Measurements from ENCODE around the gene TCF25. TPM values are rescaled to one million over a fixed set of nuclear protein-coding genes. Genes with fewer than 3 reads are reported as not detected.
"Not testable (repeated sequence)": the region's sequence is repeated elsewhere in the genome, so short reads cannot be mapped to it uniquely, and the experiment has no call there.

Gene TCF25
- total and polyA plus RNA-seq, 2 experiments from 2014 or later = 95.4 to 143 TPM

GRCh38 chr16:89831810-89832328 lies 41.5 kb upstream of the TCF25 start (continued):
- TF ChIP-seq ZNF462 (CRISPR knock-in tag; IDR thresholded peaks at IDR 0.05) = no peak
- TF ChIP-seq POLR2AphosphoS5 (IDR thresholded peaks at IDR 0.05; ENCODE audit: low read depth) = no peak
- TF ChIP-seq JUNB (IDR thresholded peaks at IDR 0.05; ENCODE audit: unreplicated experiment) = no peak

DNA sequence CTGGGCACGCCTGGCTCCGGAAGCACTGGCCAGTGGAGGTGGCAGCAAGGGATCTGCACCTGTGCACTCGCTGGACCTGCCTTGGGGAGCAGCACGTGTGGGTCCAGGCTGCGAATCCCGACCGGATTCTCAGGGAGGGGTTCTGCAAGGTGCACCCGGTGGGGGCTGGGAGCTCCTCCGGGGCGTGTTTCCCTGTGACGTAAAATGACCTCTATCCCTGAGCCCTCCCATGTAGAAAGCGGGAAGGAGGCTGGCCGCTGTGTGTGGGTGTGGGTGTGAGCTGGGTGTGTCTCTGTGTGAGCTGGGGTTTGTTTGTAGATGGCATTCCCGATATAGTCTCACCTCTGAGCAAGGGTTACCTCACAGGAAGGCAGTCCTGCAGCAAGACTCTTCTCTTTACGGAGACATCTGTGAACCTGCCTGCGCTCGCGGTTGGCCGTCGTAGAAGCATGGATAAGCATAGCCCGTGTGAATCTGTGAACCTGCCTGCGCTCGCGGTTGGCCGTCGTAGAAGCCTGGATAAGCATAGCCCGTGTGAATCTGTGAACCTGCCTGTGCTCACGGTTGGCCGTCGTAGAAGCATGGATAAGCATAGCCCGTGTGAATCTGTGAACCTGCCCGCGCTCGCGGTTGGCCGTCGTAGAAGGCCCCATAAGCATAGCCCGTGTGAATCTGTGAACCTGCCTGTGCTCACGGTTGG lies 39.6 kb upstream of the TCF25 start:
- H3K27me3 Mint-ChIP-seq (ENCODE audit: insufficient read depth, low read depth, poor library complexity); H4K20me1 ChIP-seq (replicated peaks; ENCODE audit: insufficient read depth); ATAC-seq; H3K79me2 ChIP-seq (replicated peaks; ENCODE audit: insufficient read depth); H3K9me3 Mint-ChIP-seq; H3K27ac Mint-ChIP-seq; H3K4me1 ChIP-seq (ENCODE audit: insufficient read depth); H2AFZ ChIP-seq; H3F3A ChIP-seq (replicated peaks; ENCODE audit: low read depth); H3K4me2 ChIP-seq; H3K9me2 ChIP-seq (ENCODE audit: insufficient read depth); H3K4me3 Mint-ChIP-seq; DNase-seq (ENCODE audit: low spot score); H3K4me3 ChIP-seq; H3K36me3 ChIP-seq (ENCODE audit: insufficient read depth); H3K27ac ChIP-seq (ENCODE audit: low read depth); H3K27me3 ChIP-seq (ENCODE audit: insufficient read depth): not testable (repeated sequence)
- peaks cover 16% of the 10 kb centered on the region for H3K4me1 Mint-ChIP-seq
- H3K36me3 Mint-ChIP-seq (ENCODE audit: low read depth) = peaks cover 21% of the 10 kb centered on the region

- H3K9me2 ChIP-seq (ENCODE audit: insufficient read depth); H3F3A ChIP-seq (replicated peaks; ENCODE audit: low read depth); H3K9me3 Mint-ChIP-seq; DNase-seq (ENCODE audit: low spot score); H3K27ac ChIP-seq (ENCODE audit: low read depth); H3K4me1 ChIP-seq (ENCODE audit: insufficient read depth); H3K36me3 ChIP-seq (ENCODE audit: insufficient read depth); H3K27ac Mint-ChIP-seq; H3K79me2 ChIP-seq (replicated peaks; ENCODE audit: insufficient read depth); H2AFZ ChIP-seq; H3K4me3 ChIP-seq; ATAC-seq; H4K20me1 ChIP-seq (replicated peaks; ENCODE audit: insufficient read depth); H3K27me3 ChIP-seq (ENCODE audit: insufficient read depth); H3K27me3 Mint-ChIP-seq (ENCODE audit: insufficient read depth, low read depth, poor library complexity); H3K4me2 ChIP-seq; H3K4me3 Mint-ChIP-seq: not testable (repeated sequence)
- Mint-ChIP-seq H3K4me1 (peaks cover 20% of the 10 kb centered on the region), H3K36me3 (ENCODE audit: low read depth) (peaks cover 21% of the 10 kb centered on the region)
Measured at GRCh38 chr16:89834813-89835363, 38.5 kb upstream of the TCF25 start.

DNA sequence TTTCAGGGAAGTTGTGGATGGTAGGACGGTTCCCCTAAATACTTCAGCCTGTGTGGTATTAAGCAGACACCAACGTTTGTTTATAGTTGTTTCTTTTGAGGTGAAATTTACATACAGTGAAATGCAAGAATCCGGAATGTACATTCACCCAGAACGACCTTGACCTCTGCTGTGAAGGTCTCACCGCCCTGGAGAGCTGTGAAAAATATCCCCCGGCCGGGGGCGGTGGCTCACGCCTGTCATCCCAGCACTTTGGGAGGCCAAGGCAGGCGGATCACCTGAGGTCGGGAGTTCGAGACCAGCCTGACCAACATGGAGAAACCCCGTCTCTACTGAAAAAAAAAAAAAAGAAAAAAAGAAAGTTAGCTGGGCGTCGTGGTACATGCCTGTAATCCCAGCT lies 36.9 kb upstream of the TCF25 start:
- ATAC-seq; H3K4me2 ChIP-seq; H3K4me1 ChIP-seq (ENCODE audit: insufficient read depth); DNase-seq (ENCODE audit: low spot score); H3K27me3 Mint-ChIP-seq (ENCODE audit: insufficient read depth, low read depth, poor library complexity); H4K20me1 ChIP-seq (replicated peaks; ENCODE audit: insufficient read depth); H3K27me3 ChIP-seq (ENCODE audit: insufficient read depth); H3K27ac Mint-ChIP-seq; H3K4me3 ChIP-seq; H3K27ac ChIP-seq (ENCODE audit: low read depth); H3F3A ChIP-seq (replicated peaks; ENCODE audit: low read depth); H3K79me2 ChIP-seq (replicated peaks; ENCODE audit: insufficient read depth); H3K36me3 ChIP-seq (ENCODE audit: insufficient read depth); H3K9me3 Mint-ChIP-seq; H2AFZ ChIP-seq; H3K9me2 ChIP-seq (ENCODE audit: insufficient read depth); H3K4me3 Mint-ChIP-seq: not testable (repeated sequence)
- peaks cover 20% of the 10 kb centered on the region for H3K4me1 Mint-ChIP-seq
- H3K36me3 Mint-ChIP-seq (ENCODE audit: low read depth) = peaks cover 21% of the 10 kb centered on the region

All from GM23338 (cell line).